Fibroblast of villous mesenchyme (primary cell): ENCODE data around the gene SLCO4A1. TPM values are rescaled to one million over a fixed set of nuclear protein-coding genes. Genes with fewer than 3 reads are reported as not detected.

Experiments used
- DNase-seq: peaks from one replicate; pipeline ENCODE4 v3.0.0-alpha.2; 2010; ENCODE audit warnings: low read depth
- H3K4me3 ChIP-seq: 2 replicates; pipeline ENCODE4 v1.5.1; 2011; ENCODE audit warnings: low read depth, mild to moderate bottlenecking, low read length
- total RNA-seq: library from RNA; depleted of rRNA; stranded (reverse); fragments of >200 nt; gene quantifications from 2 replicates; pipeline ENCODE4 v1.2.3, GENCODE V29; 2012
- TF ChIP-seq, protein P1 (sequence below): IDR thresholded peaks from 2 replicates; pipeline ENCODE4 v1.5.1; 2012; ENCODE audit warnings: low read depth, mild to moderate bottlenecking, low read length; ENCODE audit not compliant: insufficient read depth

Gene SLCO4A1
- total RNA-seq, 1 donor, result 3.0 TPM

DNA sequence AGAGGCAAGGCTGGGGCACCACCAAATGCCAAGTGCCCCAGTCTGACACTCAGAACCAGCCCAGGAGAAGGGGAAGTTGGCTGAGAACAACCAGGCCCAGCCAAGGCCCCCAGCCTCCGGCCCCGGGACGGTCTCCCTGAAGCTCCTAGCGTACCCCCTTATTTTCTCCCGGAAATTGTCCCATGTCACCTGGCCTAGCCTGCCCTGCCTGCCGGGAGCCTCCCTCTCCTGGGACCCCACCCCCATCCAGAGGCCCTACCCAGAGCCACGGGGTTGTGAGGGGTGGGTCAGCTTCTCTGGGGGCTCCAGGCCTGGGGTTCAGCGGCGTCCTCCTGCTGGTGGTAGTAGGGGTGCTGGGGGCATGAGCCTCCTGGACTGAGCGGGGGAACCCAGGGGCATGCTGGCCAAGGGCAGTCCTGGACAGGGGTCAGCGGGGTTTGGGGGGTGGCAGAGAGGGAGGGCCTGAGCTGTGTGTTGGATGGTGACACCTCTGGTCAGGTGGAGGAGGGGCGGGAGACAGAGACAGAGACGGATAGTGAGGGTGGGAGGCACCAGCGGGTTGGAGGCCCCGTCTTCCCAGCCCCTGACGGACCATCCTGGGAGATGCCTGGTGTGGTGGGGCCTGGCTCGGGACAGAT, 7.9 kb upstream of the SLCO4A1 start:
- H3K4me3 ChIP-seq, result no peak overlapping the region
- no peak for DNase-seq
- TF ChIP-seq, protein P1, sequence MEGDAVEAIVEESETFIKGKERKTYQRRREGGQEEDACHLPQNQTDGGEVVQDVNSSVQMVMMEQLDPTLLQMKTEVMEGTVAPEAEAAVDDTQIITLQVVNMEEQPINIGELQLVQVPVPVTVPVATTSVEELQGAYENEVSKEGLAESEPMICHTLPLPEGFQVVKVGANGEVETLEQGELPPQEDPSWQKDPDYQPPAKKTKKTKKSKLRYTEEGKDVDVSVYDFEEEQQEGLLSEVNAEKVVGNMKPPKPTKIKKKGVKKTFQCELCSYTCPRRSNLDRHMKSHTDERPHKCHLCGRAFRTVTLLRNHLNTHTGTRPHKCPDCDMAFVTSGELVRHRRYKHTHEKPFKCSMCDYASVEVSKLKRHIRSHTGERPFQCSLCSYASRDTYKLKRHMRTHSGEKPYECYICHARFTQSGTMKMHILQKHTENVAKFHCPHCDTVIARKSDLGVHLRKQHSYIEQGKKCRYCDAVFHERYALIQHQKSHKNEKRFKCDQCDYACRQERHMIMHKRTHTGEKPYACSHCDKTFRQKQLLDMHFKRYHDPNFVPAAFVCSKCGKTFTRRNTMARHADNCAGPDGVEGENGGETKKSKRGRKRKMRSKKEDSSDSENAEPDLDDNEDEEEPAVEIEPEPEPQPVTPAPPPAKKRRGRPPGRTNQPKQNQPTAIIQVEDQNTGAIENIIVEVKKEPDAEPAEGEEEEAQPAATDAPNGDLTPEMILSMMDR, result no peak

DNA sequence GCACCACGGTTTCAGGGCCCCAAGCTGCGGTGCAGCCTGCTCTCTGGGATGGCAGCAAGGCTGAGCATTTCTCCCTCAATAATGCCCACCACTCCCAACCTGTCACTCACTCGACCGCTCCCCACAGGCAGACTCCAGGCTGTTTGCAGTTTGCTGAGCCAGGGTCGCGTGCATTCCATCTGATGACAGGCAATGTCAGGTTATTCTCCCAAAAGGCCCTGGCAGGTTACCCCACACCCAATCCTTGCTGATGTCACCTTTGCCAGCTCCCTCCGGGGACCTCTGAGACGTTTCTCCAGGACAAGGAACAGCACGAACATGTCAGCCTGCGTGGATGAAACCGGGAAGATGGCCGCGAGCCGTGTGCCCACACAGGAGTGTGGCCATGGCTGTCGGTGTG, 7.1 kb upstream of the SLCO4A1 start:
- TF ChIP-seq, protein P1, result no peak

DNA sequence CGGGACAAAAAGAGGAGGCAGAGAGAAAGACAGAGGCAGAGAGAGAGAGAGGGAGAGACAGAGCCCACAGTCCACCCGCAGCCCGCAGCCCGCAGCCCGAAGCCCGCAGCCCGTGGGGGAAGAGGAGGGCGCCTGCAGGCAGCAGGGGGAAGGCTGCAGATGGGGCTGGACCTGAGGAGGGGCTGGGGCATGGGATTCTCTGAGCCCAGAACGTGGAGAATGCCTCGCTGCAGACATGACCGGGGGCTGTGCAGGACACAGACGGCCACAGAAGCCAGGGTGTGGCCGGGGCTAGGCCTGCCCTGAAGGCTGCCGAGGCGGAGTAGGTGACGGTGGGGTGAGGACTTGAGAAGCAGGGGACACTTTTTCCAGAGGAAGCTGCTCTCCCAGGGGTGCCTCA, 6.5 kb upstream of the SLCO4A1 start:
- TF ChIP-seq, protein P1, result no peak
- DNase-seq, result no peak
- H3K4me3 ChIP-seq, result no peak overlapping the region

More for the DNA sequence above, 7.1 kb upstream of the SLCO4A1 start:
- no peak overlapping the region for H3K4me3 ChIP-seq
- no peak for DNase-seq

DNA sequence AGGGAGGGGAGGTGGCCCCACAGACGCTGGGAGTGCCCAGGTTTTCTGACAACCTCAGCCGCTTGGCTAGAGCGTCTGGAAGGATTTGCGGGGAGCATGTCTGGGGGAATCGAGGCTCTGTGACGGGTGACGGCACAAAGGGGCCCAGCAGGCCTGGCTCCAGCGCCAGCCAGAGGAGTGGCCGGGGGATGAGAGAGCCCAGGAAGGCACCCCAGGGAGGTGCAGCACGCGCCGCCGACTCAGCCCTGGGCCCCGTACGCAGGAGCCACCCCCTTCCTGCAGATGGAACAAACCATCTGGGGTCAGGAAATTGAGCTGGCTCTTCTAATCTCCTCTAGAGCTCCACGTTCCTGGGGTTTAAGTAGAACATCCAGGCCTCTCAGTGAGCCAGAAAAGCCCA, 5.9 kb upstream of the SLCO4A1 start:
- no peak overlapping the region for H3K4me3 ChIP-seq
- DNase-seq, result peak; percentile 64
- TF ChIP-seq, protein P1, result no peak

DNA sequence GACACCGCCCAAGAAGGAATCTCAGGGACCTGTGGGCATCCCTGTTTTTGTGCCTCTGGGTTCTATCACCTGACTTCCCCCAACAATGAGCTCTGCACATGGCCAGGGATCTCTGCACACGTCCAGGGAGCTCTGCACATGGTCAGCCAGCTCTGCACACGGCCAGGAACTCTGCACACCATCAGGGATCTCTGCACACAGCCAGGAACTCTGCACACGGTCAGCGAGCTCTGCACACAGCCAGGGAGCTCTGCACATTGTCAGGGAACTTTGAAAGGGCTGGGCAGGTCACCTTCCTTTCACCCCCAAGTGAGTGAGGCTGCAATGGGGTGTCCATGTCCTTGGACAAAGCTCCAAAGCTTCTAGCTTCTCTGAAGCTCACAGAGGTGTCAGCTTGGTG, 5.2 kb upstream of the SLCO4A1 start:
- TF ChIP-seq, protein P1, result no peak
- no peak overlapping the region for H3K4me3 ChIP-seq
- DNase-seq, result no peak

DNA sequence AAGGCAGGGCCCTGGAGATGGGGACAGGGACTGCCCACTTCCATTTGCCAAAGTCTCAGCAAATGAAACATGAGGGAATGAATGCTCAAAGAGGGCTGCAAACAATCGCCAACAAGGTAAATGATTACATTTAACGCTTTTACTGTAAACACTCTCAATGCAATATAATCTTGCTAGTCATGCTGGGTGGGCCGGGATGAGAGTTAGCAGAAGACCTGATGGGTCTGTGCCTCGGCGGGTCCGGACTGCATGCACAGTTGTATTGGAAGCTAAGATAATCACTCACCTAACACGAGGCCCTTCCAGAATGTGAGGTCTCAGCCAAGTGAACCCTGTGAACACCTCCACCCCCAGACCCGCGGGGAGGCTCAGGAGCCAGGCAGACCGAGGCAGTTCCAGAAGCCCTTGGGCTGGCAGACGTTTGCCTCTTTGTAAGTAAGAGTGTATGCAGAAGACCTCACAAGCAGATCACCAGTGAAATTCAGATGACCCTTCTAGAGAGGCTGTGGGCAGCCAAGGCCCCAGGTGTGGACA, 4.7 kb upstream of the SLCO4A1 start:
- no peak for DNase-seq
- TF ChIP-seq, protein P1, result no peak
- no peak overlapping the region for H3K4me3 ChIP-seq

DNA sequence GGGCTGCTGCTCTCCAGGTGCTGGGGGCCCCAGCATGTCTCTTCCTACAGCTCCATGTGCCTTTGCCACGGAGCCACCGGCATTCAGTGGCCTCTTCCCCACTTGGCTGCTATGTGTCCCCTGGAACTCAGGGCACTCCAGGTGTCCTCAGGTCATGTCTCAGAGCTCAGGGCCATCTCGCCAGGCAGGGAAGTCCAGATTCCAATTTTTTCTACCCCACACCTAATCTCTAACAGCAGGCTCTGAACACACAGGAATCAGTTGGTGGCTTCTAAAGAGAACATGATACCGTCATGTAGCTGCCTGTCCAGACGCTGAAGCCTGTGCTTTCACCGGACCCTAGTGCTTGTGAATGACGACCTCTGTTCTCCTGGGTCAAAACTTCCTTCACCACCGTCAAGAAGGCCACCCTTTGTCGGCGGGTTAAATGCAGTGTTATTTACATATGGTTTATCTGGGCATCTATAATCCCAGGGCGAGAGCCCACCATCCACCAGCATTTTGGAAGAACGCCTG, 4.2 kb upstream of the SLCO4A1 start:
- TF ChIP-seq, protein P1, result no peak
- no peak overlapping the region for H3K4me3 ChIP-seq
- no peak for DNase-seq
